Esophagus squamous epithelium (tissue), 4 donors: ENCODE data around the gene PSMD6.

Experiments
- POLR2A ChIP-seq, 4 donors: fragments of 450-650 bp; IDR thresholded peaks; one replicate each; pipeline ENCODE4 v1.6.1; 2017; ENCODE audit warnings: antibody characterized with exemption in 4 of 4, mild to moderate bottlenecking in 4 of 4, moderate library complexity in 3 of 4
- TF ChIP-seq, protein P1 (sequence below), 6 experiments: fragments of 450-650 bp in 4 of 6; fragments of 200-600 bp in 2 of 6; sonication (generic) in 2 of 6; IDR thresholded peaks; one replicate each; pipeline ENCODE4 v1.5.1; 2016 to 2019; ENCODE audit warnings: antibody characterized with exemption in 6 of 6, mild to moderate bottlenecking in 4 of 6, moderate library complexity in 4 of 6

DNA sequence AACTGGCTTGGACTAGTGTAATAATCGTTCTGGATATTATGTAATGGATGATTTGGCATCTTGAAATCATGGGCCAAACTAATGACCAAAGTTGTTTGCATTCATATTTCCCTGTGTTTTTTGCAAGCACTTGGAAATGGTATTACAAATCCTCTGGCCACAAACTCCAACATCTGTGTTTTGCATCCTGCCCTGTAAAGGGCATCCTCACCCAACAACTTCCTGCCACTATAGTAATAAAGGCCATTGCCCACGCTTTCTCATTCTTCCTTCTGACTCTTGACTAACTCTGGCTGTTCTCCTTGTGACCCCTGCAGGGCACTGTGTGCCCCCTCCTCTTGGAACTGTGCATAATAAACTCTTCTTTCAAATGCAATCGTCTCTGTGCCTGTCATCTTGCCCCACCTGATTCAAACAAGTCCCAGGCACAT is 25.4 kb upstream of the PSMD6 start:
- TF ChIP-seq POLR2A (IDR thresholded peaks at IDR 0.05): no peak
- TF ChIP-seq, protein P1, sequence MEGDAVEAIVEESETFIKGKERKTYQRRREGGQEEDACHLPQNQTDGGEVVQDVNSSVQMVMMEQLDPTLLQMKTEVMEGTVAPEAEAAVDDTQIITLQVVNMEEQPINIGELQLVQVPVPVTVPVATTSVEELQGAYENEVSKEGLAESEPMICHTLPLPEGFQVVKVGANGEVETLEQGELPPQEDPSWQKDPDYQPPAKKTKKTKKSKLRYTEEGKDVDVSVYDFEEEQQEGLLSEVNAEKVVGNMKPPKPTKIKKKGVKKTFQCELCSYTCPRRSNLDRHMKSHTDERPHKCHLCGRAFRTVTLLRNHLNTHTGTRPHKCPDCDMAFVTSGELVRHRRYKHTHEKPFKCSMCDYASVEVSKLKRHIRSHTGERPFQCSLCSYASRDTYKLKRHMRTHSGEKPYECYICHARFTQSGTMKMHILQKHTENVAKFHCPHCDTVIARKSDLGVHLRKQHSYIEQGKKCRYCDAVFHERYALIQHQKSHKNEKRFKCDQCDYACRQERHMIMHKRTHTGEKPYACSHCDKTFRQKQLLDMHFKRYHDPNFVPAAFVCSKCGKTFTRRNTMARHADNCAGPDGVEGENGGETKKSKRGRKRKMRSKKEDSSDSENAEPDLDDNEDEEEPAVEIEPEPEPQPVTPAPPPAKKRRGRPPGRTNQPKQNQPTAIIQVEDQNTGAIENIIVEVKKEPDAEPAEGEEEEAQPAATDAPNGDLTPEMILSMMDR (IDR thresholded peaks at IDR 0.05): no peak
